AML-193 (cell line): ENCODE measurements around the gene TPRG1L.
"Not testable (repeated sequence)": the region's sequence is repeated elsewhere in the genome, so short reads cannot be mapped to it uniquely, and the experiment has no call there.

Experiments used
- DNase-seq, 2 experiments: peaks; one replicate each; lab custom pipeline; 2025; lab: John Stamatoyannopoulos, UW

The TPRG1L gene

DNA sequence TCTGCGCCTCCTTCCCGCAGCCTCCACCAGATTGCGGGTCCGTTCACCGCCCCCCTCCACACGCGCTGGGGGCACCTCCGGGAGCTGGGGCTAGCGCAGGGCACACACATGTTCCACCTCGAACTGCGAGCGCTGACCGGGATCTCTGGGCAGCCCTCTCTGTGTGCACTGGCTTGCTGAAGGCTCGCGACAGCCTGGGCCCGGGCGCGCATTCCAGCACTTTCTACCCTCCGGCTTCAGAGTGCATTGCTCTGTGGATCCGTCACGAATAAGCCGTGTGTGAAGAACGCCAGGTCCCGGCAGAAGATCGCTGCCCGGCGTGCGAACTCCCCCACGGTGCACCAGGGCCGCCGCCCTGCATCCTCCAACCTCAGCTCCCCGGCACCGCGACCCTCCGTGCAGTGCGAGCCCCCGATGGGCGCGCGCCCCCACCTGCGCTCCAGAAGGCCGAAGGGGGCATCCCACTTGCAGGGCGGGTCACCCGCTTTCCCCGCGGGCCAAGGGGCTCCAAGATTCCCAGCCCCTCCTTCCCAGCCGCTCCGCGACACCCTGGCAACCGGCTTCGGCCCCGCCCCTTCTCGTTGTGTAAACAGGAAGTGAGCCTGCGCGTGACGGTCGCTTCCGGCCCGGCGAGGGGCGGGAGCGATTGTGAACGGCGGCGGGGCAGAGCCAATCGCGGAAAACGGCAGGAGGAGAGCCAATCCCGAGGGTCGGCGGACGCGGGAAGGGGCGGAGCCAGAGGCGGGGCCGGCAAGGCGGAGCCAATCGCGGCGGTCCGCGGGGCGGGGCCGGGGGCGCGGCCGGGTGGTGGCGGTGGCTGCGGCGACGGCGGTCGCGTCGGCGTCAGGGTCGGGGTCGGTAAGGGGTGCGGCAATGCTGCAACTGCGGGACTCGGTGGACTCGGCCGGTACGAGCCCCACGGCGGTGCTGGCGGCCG, at the start of gene TPRG1L:
TSS of gene TPRG1L (plus strand) at position 816 of the 937 bp plus-strand sequence. CDS start at position 874, 58 bp downstream.
- DNase-seq, result peak; percentile 90

DNA sequence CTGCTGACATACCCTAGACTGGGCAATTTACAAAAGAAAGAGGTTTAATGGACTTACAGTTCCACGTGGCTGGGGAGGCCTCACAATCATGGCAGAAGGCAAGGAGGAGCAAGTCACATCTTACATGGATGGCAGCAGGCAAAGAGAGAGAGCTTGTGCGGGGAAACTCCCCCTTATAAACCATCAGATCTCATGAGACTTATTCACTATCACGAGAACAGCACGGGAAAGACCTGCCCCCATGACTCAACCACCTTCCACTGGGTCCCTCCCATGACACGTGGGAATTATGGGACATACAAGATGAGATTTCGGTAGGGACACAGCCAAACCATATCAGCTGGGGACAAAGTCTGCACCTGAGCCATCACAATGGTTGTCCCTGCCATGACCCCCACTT, 49.3 kb upstream of the TPRG1L start:
- not testable (repeated sequence) for DNase-seq

DNA sequence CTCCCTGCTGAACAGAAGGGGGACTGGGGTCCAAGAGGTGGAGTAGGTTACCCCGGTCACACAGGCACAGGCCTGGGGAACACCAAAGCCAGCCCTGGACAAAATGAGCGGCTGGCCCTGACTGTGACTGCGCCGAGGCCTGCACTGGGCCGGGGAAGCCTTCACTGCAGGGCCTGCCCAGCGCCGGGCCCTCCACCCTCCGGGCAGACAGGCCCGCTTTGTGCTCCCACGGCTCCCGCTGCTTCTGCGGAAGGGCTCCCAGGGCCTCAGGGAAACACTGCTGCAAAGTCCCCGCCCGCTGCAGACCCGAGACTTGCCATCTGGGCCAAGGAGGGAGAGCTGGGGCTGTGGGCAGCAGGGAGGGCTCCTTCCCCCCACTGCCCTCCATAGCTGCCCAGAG, 48.8 kb upstream of the TPRG1L start:
- no peak for DNase-seq

DNA sequence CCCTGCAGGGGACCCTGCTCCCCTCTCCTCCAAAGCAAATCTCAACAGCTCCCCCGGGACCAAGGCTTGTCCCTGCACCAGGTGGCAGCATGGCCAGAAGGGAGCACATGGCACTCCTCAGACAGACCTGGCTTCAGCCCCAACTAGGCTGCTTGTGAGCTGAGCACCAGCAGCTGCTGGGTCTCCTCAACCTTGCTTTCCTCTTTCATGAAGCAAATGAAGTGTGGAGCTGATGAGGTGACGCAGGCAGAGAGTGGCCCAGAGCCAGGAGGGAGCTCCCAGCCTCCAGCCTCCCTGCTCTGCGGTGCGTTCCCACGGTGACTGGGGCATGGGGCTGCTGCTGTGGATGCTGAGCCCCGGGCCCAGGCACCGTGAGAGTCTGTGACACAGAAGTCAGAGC, 47.5 kb upstream of the TPRG1L start:
- no peak for DNase-seq

DNA sequence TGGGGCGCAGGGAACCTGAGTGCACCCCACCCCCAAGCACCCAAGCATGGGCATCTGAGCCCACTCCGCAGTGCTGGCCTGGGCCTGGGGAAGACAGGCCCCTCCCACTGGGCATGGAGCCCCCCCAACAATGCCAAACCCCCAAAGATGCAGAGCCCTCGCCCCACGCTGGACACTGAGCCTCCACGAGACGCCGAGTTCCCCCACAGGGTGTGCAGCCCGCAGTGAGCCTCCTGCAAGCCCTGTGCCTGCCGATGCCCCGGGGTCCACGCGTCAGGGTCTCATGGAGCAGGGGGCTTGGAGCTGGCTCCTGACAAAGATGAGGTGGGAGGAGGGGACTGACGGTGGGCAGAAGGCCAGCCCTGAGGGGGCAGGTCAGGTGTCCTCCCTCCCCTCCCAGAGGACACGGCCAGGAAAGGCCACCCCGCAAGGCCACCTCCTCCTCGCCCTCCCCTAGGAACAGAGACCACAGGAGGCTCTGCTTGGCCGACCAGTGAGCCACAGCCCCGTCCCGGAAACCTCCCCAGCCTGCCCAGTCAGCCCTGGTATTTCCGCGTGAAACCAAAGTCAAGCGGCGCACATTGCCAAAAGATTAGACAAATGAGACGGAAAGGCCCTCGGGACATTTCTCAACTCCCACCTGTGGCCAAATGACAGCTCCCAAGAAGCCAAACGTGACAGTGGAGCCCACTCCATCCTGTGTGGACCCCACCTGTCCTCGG, 46.9 kb upstream of the TPRG1L start:
- no peak for DNase-seq

DNA sequence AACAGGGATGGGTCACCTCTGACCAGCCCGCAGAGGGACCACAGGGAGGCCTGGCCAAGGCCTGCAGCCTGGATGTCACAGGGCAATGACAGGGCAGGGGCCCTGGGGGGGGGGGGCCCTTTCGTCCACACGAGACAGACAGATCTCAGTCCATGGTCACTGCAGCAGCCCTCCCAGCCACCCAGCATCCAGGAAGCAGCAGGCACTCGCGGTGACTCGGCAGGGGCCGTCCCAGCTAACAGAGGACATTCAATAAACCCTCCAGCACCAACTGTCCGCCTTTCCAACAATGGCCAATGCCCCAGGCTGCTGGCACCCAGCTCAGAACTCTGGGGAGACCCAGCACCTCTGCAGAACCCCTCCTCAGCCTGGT, 46.4 kb upstream of the TPRG1L start:
- no peak for DNase-seq

DNA sequence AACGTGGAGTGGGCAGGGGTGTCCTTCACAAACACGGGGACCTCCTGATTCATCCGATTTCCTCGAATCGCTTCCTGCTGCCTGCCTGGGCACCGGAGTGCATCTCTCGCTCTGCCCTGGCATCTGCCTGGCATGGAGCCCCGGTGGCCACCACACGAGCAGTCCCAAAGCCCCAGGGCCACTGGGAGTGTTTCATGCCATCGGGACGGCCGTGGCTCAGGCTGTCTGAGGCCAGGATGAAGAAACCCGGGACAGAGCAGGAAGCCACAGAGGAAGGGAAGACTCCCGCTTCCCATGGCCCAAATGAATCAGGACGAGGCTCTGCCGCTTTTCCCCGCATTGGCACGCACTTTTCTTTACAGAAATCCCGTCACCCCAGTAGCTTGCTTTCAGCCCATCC, 45.9 kb upstream of the TPRG1L start:
- DNase-seq, result no peak

DNA sequence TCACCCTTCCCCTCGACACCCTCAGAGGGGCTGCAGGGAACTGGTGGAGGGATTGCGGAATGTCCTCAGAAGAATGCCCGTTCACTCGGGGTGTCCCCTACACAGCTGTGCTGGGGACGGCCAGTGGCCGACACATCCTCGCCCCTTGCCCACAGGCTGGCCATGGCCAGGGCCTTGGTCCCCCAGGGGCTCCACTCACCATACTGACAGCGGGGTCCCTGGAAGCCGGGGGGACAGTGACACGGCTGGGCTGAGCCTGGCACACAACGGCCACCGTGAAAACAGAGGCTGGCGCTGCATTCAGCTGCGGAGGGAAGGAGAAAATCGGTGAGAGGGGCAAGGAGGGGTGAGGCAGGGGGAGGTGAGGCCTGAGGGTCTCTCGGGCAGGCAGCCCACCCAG, 45.2 kb upstream of the TPRG1L start:
- no peak for DNase-seq

DNA sequence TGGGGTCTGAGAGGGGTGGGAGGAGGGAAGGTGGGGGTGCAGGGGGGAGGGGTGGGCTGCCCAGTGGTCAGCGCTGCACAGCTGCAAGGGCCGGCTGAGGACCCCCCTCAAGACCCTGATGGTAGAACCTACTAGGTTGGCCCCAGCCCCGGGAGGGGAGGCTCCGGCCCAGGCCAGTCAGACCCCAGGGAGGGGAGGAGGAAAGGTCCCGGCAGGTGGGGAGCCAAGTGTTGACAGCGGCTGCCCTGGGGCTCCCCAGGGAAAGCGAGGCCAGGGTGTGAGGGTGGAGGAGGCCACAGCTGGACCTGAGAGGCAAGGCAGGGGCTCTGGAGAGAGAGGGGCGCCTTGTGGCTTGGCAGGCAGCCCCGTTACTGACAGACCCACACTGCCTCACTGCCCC, 44.6 kb upstream of the TPRG1L start:
- DNase-seq, result no peak

DNA sequence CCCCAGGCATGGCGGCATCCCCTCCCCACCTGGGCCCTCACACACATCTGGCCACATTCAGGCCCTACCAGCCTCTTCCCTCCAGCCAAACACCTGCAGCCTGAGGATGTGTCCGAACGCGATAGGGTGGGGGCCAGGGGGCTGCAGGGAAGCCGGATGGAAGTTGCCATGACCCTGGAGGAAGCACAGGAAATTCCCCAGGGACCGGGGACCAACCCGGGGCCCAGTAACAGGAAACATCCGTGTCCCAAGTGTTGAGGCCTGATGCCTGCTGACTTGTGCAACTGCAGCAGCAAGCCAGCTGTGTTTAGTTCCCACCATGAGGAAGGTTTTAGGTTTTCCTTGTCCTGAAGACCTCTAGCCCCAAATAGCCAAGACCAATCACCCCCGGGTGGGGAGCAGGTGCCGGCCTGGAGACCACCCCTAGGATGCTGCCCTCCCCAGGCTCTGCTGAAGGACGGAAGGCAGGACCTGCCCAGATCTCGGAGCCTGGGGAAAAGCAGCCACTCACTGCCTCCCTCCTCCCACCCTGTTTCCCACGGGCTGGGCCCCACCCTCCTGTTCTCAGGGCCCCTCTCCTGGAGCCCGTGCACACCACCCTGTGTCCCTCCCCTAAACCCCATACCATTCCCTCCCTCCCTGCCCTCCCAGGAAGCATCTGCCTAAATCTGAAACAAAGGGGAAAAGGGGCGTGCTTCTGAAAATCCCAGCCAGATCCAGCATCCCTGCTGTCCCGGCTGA, 43.3 kb upstream of the TPRG1L start:
- no peak for DNase-seq

DNA sequence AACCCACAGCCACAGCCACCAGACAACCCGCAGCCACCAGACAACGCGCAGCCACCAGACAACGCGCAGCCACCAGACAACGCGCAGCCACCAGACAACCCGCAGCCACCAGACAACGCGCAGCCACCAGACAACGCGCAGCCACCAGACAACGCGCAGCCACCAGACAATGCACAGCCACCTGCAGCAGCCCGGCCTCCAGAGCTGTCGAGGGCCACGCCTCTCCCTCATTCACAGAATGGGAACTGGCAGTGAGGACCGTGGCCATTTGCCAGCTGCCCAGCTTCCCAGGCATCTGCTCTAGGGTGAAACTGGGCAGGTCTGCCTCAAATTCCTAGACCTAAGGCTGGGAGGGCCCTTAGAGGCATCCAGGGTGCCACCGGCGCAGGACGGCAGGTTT, 41.1 kb upstream of the TPRG1L start:
- DNase-seq, result not testable (repeated sequence)

DNA sequence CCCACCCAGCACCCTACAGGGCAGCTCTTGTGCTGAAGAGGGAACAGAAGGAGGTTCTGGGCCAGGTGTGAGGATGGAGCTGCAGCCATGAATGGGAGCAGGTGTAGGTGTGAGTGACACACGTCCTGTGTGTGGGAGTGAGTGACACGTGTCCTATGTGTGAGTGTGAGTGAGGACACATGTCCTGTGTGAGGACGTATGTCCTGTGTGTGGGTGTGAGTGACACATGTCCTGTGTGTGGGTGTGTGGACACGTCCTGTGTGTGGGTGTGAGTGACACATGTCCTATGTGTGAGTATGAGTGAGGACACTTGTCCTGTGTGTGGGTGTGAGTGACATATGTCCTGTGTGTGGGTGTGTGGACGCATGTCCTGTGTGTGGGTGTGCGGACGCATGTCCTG, 39.9 kb upstream of the TPRG1L start:
- DNase-seq, result no peak

DNA sequence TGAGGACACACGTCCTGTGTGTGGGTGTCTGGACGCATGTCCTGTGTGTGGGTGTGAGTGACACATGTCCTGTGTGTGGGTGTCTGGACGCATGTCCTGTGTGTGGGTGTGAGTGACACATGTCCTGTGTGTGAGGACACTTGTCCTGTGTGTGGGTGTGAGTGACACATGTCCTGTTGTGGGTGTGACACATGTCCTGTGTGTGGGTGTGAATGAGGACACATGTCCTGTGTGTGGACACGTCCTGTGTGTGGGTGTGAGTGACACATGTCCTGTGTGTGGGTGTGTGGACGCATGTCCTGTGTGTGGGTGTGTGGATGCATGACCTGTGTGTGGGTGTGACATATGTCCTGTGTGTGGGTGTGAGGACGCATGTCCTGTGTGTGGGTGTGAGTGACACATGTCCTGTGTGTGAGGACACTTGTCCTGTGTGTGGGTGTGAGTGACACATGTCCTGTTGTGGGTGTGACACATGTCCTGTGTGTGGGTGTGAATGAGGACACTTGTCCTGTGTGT, 39.4 kb upstream of the TPRG1L start:
- not testable (repeated sequence) for DNase-seq

DNA sequence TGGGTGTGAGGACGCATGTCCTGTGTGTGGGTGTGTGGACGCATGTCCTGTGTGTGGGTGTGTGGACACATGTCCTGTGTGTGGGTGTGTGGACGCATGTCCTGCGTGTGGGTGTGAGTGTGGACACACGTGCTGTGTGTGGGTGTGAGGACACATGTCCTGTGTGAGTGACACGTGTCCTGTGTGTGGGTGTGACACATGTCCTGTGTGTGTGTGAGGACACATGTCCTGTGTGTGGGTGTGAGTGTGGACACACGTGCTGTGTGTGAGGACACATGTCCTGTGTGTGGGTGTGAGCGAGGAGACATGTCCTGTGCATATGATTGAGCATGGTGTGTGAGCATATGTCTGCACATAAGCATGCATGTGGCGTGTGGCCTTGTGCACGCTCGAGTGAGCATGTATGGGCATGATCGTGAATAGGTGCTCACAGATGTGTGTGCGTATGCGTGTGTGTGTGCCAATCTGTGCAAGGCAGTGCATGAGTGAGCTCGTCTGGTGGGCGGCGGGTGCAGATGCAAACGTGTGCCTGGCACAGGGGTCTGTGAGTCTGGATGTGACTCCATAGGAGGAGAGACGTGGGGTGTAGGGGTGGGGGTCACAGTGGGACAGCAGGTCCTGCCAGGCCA, 38.8 kb upstream of the TPRG1L start:
- DNase-seq, result no peak

DNA sequence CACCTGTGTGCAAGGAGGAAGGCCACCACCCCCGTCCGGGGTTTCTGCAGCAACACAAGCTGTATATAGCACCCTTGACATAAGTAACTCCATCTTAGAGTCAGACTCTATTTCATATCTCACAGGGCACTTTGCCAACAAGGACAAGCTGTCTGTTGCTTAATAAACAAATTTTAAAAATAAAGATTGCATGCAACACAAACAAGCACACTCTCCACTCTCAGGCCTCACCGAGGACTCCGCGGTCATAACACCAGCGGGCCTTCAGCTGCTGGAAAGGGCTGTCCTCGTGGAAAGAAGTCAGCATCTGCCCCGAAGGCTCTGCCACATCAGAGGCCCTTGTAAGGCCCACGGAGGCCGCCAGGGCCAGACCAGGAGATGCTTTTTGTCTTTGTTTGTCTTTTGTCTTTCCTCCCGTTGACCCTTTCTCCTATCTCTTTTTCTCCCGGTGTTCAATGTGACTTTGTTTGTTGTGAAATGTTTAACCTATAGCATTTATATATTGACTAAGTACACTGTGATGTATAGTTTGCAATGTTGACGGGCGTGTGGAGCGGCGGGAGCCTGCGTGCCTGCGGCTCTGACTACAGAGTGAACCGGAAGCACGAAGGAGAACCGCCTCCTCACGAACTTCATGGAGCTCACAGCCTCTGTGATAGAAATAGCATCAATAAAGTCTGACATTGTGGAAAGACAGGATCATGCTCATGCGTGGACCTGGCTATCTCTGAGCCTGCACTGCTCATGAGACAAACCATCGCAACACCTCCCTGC, 37.6 kb upstream of the TPRG1L start:
- DNase-seq, result no peak

DNA sequence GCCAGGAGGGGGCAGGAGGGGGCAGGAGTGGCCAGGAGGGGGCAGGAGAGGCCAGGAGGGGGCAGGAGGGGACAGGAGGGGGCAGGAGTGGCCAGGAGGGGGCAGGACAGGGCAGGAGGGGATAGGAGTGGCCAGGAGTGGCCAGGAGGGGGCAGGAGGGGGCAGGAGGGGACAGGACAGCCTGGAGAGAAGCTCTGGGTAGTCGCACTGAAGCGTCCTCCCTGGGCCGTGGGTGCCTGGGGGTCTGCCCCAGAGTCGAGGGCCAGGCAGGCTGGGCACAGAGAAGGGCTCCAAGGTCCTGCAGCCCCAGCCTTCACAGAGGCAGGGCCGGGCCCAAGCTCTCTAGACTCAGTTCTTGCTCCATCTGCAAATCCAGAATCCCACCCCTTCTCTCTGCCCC, 36.4 kb upstream of the TPRG1L start:
- no peak for DNase-seq

DNA sequence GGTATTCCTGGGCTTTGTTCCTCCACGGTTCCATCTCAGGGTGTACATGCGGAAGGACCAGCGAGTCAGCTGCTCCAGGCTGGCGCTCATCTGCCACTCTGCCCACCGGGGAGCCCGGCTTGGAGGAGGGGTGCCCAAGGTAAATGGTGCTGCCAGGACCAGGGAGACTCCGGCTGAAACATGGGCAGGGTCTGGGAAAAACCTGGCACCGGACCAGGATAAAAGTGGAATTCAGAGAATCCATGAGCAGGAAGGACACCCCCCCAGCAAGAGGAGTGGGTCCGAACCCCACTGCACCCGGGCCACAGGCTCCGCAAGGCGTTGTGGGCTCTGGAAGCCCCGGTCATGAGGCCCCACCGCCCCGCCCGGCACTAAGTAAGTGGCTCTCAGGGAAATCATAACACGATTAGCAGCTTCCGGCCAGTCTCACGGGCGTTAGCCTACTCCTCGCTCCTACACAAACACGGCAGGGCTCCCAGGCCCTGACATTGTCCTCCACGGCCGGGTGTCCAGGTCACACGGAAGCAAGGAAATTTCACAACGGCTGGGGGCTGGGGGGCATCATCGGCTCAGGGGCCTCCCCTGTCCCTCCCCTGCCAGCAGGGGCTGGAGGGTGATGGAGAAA, 34.6 kb upstream of the TPRG1L start:
- no peak for DNase-seq

DNA sequence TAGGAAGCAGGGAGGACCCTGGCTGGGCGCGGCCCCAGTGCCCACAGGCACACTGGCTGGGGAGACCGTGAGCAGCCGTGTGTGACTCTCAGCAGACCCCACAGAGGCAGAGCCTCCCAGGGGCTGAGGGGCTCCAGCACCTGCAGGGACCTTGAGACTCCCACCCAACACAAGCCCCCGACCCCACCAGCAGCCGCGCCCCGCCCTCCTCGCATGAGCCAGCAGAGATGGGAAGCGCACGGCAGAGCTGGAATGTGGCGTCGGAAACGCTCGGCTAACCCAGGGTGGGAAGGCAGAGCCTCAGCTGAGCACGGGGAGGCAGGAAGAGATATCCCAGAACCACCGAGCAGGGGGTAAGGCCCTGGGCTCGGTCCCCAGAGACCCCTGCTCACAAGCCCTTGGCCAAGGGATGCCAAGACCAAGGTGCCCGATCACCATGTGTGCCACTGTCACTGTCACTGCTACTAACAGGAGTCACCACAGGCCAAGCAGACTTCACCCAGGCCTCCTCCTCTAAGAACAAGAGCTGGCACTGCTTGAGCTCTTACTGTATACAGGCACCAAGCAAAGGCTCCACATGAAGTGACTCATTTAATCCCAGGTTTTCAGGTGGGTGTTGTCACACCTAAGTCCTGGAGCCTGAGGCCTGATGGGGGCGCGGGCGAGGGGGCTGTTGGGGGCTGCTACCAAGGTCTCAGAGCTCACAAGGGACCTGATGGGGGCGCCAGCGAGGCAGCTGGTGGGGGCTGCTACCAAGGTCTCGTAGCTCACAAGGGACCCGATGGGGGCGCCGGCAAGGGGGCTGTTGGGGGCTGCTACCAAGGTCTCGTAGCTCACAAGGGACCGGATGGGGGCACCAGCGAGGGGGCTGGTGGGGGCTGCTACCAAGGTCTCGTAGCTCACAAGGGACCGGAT, 33.6 kb upstream of the TPRG1L start:
- no peak for DNase-seq

DNA sequence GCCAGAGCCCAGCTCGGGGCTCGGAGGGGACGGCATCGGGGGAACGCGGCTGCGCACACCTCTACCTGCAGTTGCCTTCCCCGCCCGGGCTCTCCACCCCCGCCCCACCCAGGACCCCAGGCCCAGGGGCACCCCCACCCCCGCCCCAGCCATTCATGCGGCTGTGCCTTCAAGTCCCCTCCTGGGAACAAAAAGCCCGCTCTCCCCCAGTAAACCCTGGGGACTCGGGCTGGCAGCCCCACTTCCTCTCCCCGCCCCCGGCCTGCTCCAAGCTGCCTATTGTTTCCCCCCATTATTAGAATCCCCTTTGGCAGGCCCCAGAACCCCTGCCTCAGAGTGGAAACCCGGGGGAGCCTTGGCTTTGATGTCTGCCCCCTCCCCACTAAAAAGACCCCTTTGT, 31.5 kb upstream of the TPRG1L start:
- no peak for DNase-seq

DNA sequence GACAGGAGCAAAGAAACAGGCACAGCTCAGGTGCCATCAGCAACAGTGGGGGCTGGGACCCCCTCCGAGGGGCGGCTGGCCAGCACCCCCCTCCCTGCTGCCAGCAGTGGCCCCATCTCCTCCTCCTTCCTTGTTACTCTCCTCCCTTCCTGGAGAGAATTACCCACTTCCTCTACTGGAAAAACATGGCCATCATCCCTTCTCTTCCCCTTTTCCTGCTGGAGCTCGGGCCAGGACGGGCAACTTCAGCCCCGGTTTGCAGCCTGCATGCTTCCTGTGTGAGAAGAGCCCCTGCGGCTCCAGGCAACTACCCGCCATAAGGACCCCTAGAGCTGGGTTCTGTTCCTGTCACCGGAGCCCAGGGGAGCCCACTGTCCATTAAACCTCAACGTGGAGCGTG, 31.1 kb upstream of the TPRG1L start:
- no peak for DNase-seq
